GM21360 (cell line): ENCODE measurements around the gene TELO2.

Source experiments
- ATAC-seq: cut with Tn5 transposase; IDR thresholded peaks from one replicate; pipeline ENCODE4 v1.9.1; 2021; ENCODE audit warnings: mild to moderate bottlenecking, moderate library complexity; ENCODE audit not compliant: unreplicated experiment

Gene TELO2

GRCh38 chr16:1496464-1496863 is 3.3 kb downstream of the TELO2 start:
- no peak for ATAC-seq

- ATAC-seq = no peak
Measured at GRCh38 chr16:1497014-1497598, 3.9 kb downstream of the TELO2 start.

GRCh38 chr16:1498899-1499676 is 5.9 kb downstream of the TELO2 start:
- no peak for ATAC-seq

GRCh38 chr16:1499756-1500464 is 6.8 kb downstream of the TELO2 start:
- ATAC-seq = no peak

DNA sequence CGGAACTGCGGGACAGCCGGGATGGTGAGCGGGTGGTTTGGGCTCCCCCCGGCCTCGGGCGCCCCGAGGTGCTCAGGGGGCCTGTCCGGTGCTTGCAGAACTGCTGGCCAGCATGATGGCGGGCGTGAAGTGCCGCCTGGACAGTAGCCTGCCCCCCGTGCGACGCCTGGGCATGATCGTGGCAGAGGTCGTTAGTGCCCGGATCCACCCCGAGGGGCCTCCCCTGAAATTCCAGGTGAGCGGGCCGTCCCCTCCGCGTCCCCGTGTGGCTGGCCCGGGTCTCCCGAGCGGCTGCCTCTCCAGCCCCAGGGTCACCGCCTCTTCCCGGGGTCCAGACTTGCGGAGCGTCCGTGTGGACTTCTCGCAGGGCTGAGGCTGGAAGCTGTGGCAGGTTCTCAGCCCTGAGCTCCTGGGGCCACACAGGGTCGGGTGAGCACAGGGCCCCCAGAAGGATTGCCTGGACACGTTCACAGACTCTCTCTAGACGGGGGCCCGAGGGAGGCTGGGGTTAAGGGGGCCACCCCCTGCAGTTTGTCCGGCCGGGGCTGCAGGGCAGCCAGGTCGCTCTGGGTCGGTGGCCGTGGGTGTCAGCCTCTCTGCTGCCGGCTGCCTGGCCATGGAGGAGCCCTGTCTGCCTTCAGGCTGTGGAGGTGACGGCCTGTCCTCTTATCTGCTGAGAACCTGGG is 7.4 kb downstream of the TELO2 start:
- no peak for ATAC-seq

- ATAC-seq = no peak
Measured at GRCh38 chr16:1501630-1502029, 8.5 kb downstream of the TELO2 start.

- ATAC-seq = no peak
Measured at GRCh38 chr16:1502092-1503004, 9.2 kb downstream of the TELO2 start.

DNA sequence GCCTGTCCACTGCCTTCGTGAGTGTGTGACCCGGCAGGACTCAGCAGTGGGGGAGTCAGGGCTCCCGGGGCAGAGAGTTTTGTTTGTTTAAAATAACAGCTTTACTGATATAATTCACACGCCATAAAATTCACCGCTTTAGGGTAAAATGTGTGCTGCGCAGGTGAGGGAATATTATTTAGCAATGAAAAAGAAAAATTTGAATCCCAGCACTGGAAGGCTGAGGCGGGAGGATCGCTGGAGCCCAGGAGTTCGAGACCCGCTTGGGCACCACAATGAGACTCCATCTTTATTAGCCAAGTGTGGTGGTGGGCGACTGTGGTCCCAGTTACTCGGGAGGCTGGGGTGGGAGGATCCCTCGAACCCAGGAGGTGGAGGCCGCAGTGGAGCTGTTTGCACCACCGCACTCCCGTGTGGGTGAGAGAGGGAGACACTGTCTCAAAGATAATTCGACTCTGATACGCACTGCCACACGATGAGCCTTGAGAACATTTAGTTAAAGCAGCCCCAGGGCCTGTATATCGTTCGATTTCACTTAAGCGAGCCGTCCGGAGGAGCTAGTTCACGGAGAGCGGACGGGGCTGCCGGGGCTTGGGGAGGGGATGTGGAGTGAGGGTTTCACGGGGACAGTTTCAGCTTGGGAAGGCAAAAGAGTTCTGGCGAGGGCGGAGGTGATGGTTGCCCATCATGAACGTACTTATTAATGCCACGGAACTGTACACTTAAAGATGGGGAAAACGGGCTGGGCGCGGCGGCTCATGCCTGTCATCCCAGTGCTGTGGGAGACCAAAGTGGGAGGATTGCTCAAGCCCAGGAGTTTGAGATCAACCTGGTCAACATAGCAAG is 10.2 kb downstream of the TELO2 start:
- ATAC-seq = no peak

DNA sequence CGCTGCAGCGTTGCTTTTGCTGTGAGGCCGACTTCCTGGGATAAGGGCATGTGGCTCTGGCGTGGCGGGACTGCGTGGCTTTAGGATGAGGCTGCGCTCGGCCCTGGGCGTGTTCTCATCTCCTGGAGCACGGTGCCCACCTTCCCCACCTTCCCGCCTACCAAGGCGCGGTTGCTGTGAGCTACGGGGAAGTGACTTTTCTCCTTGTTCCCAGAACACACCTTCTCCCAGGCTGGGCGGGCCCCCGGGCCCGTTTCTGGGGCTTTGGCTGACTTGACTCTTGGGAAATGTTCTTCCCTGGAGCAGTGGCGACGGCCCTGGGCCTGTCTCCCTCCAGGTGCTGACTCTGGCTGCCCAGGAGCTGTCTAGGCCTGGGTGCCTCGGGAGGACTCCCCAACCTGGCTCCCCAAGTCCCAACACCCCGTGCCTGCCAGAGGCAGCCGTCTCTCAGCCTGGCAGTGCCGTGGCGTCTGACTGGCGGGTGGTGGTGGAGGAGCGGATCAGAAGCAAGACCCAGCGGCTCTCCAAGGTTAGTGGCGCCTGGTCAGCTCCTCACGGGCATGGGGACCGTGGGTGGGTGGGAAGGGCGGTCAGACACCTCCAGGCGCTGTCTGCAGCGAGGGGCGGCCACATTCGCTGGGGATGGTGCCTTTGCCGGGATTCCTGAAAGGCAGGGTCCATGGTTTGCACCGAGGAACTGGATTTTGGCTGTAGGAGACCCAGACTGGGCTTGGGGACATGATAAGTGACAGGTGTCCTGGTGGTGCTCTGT is 12.1 kb downstream of the TELO2 start:
- no peak for ATAC-seq

DNA sequence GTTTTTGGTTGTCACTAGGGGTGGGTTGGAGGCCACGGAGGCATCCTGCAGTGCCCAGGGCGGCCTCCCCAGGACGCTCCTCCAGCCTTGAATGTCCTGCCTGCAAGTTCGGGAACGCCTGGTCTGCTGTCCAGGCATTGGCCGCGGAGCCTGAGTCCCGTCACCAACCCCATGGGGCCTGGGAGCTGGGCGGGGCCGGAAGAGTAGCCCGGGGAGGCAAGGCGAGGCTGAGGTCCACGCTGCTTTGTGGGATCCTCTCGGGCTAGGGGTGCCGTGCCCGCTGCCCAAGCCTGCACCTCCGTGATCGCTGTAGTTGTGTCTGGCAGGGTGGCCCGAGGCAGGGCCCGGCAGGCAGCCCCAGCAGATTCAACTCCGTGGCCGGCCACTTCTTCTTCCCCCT is 12.8 kb downstream of the TELO2 start:
- ATAC-seq = no peak

DNA sequence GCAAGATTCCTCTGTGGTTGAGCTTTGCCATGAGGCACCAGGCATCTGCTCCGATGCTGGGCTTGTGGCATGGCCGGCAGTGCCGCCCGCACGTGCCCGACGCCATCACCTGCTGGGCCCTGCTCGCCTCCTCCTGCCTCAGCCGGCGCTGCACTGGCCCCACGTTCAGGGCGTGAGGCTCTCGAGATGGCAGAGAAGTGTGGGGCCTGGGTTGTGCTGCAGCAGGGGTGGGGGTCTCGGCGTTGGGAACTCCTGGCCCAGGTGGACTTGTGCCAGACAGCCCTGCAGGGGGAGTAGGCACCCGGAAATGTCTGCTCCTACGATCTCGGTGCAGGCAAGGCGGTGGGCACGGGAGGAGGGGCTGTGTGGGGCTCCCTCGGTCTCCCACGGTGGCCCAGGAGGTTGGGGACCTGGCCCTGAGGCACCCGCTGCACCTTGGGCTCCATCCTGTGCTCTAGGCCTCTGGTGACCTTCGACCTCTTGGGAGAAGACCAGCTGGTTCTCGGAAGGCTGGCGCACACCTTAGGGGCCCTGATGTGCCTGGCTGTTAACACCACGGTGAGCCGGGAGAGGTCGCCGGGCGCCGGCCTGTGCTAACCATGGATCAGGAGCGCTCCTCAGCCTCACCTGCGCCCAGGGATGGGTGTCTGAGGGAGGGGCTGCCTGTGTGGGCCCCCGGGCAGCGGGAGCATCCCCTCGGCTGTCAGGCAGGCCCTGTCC is 13.5 kb downstream of the TELO2 start:
- no peak for ATAC-seq

- no peak for ATAC-seq
Measured at GRCh38 chr16:1508494-1509187, 15.5 kb downstream of the TELO2 start.

- no peak for ATAC-seq
Measured at GRCh38 chr16:1509307-1510221, 16.4 kb downstream of the TELO2 start.

GRCh38 chr16:1510272-1510671 is 17.1 kb downstream of the TELO2 start:
- no peak for ATAC-seq

DNA sequence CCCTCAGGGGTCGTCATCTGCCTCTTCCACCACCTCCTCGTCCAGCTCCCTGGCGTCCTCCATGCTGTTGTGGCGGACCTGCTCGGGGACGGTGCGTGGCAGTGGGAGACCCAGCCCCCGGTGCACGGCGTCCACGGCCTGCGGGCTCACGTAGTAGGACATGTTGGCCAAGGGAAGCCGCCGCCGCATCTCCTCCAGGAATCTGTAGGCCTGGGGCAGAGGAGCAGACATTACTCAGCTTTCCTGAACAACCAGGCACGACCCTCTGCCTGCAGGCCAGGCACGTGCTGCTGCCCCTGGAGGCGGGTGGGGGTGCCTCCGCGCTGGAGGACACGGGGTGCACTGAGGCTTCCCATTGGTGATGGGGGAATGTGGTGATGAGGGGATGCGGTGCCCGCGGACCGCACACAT is 17.8 kb downstream of the TELO2 start:
- ATAC-seq = no peak
